22Rv1 (cell line): ENCODE measurements around the gene CCNL2.

Source experiments
- H3K27ac ChIP-seq: fragments of 450-650 bp; 2 replicates; pipeline ENCODE4 v1.5.1; 2017
- CTCF ChIP-seq: fragments of 450-650 bp; IDR thresholded peaks from 2 replicates; pipeline ENCODE4 v1.5.1; 2017; ENCODE audit warnings: mild to moderate bottlenecking
- ZFX ChIP-seq: fragments of 450-650 bp; IDR thresholded peaks from 2 replicates; pipeline ENCODE4 v1.6.1; 2017; ENCODE audit warnings: antibody characterized with exemption, borderline replicate concordance

CCNL2 gene

DNA sequence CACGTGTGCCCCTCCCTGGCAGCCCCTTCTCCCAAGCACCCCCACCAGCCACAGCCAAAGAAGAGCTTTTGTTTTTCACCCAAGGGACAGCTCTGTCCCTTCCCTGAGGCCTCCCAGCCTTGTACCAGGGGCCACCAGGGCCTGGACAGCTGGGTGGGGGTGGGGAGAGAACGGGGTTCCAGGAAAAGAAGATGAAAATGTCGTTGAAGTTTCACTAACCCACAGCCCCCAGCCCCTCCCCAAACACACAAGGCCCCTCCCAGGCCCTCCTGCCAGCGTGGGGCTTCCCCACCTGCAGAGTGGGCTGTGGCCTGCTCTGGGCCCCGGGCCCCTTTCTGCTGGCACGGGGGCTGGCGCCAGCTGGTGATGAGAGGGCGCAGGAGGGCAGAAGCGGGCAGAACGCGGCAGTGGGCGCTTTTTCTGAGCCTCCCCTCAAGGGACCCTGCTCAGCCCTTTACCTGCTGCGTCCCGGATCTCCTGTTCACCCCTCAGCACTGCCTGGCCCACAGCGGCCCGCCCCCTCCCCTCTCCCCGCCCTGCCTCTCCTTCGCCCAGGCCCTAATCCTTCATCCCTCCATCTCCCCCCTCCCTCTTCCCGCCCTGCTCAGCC, 27.5 kb upstream of the CCNL2 start:
- TF ChIP-seq ZFX (no peak), CTCF (no peak)
- H3K27ac ChIP-seq: no peak overlapping the region

DNA sequence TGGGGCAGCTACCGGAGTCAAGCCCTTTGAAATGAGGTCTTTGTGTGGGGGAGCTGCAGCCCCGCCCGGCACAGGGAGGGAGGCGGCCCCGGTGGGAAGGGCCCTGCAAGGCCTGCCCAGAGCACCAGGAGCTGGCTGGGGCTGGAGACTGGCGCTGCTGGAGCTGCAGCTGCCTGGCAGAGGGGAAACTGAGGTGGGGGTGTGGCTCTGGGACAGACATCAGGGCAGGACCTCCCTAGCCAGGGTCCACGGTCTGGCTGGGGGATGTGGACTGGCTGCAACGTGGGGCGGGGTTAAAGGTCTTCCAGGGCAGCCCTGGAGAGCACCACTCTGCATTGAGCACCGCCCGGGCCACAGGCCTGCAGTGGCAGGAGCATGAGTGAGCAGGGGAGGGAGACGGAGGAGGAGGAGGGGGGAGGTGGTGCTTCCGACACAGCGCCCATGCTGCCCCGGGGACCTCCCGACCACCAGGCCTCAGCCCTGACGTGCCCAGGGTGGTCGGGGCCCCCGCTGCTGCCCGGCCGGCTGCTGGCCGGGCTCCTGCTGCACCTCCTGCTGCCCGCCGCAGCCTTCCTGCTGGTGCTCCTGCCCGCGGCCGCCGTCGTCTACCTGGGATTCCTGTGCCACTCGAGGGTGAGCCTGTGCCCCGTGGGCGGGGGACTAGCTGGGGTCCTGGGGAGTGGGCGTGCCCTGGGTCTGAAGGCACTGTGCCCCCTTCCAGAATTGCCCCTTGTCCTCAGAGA, 26.8 kb upstream of the CCNL2 start:
- TF ChIP-seq CTCF: no peak
- no peak for TF ChIP-seq ZFX
- H3K27ac ChIP-seq: no peak overlapping the region

DNA sequence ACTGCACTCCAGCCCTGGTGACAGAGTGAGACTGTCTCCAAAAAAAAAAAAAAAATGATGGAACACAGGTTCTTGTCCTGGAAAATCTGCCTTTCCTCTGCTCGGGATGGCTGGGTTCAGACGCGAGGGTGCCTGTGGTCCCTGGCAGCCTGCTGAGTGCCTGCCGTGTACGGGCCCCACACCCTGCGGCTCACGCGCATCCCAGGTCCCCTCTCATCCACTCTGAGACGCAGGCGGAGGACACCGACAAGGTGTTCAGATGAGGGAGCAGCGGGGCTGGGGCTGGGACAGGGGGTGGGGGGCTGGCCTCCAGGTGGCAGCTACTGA, 26.3 kb upstream of the CCNL2 start:
- TF ChIP-seq ZFX: no peak
- no peak for TF ChIP-seq CTCF
- no peak overlapping the region for H3K27ac ChIP-seq

- TF ChIP-seq ZFX: no peak
- no peak overlapping the region for H3K27ac ChIP-seq
Measured at GRCh38 chr1:1424707-1425106, 25.6 kb upstream of the CCNL2 start.

DNA sequence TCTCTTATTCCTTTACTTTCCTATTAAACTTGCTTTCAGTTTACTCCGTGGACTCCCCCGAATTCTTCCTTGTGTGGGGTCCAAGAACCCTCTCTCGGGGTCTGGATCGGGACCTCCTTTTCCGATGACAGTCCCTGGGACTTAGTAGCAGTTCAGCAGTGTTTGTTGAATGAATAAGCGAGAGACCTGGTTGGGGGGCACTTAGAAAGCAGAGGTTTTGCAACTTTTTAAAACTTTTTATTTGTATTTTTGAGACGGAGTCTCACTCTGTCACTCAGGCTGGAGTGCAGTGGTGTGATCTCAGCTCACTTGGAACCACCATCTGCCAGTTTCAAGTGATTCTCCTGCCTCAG, 24.1 kb upstream of the CCNL2 start:
- no peak for TF ChIP-seq ZFX
- TF ChIP-seq CTCF: no peak
- H3K27ac ChIP-seq: no peak overlapping the region

DNA sequence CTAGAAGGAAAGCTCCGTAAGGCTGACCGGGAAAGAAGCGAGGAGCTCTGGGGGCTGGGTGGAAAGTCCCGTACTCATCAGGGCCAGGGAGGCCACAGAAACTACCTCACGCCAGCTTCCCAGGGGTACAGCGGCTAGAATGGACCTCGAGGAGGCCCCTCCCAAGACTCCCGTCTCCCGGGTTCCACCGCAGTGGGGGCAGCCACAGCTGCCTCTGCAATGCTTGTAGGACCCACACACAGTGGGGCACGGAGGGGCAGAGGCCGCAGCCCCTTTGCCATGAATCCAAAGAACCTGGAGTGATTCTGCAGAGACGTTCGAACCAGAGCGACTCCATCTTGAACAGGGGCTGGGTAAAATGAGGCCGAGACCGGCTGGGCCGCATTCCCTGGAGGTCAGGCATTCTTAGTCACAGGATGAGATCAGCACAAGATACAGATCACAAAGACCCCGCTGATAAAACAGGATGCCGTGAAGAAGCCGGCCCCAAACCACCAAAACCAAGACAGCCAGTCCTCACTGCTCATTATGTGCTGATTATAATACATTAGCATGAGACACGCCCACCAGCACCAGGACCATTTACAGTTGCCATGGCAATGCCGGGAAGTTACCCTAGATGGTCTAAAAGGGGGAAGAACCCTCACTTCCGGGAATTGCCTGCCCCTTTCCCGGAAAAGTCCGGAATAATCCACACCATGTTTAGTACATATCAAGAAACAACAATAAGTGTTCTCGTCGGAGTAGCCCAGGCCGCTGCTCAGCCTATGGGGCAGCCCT, 23.5 kb upstream of the CCNL2 start:
- TF ChIP-seq CTCF: no peak
- TF ChIP-seq ZFX: no peak
- H3K27ac ChIP-seq: no peak overlapping the region

- TF ChIP-seq CTCF: no peak
- no peak for TF ChIP-seq ZFX
- H3K27ac ChIP-seq: no peak overlapping the region
Measured at GRCh38 chr1:1421907-1422464, 22.9 kb upstream of the CCNL2 start.
